ENCODE results near the gene SPATA12. TPM values are rescaled to one million over a fixed set of nuclear protein-coding genes. Genes with fewer than 3 reads are reported as not detected.

The SPATA12 gene
- total and polyA plus RNA-seq, 2 of the 8 experiments (the other 6 are each of a cell fraction or from before 2014, with no cell fraction given), result 0.19 to 0.97 TPM

GRCh38 chr3:57066471-57066870 lies 6.0 kb downstream of the SPATA12 start:
- Histone ChIP-seq H3K4ac (replicated peaks; ENCODE audit: insufficient read length, low read depth, low read length) (no peak overlapping the region), H4K91ac (replicated peaks; ENCODE audit: insufficient read length, low read length) (no peak overlapping the region), H3K36me3 (ENCODE audit: control insufficient read depth in 2 of 4, insufficient read depth in 4 of 4, low read length in 3 of 4) (no peaks in the 10 kb centered on the region), H3K14ac (ENCODE audit: insufficient read length) (no peak overlapping the region), H3K4me2 (ENCODE audit: insufficient read depth in 1 of 2, low read depth in 2 of 2, low read length in 2 of 2) (no peak overlapping the region), H2BK5ac (ENCODE audit: low read depth, low read length) (no peak overlapping the region), H2BK15ac (ENCODE audit: low read length) (no peak overlapping the region), H3K79me1 (ENCODE audit: low read depth, low read length) (peaks cover 3% of the 10 kb centered on the region; the same call in 1 of the 2 replicates), H3K18ac (ENCODE audit: extremely low read depth, low read length) (no peak overlapping the region), H4K5ac (ENCODE audit: insufficient read length, low read depth, low read length) (no peak overlapping the region), H3K4me3 (ENCODE audit: extremely low read depth in 1 of 4, insufficient read depth in 2 of 4, low read depth in 3 of 4, low read length in 4 of 4) (no peak overlapping the region), H2BK20ac (ENCODE audit: low read length) (no peak overlapping the region), H4K8ac (ENCODE audit: extremely low read depth, insufficient read depth, low read length) (no peak overlapping the region), H2BK120ac (replicated peaks; ENCODE audit: low read depth, low read length) (no peak overlapping the region), H3K23me2 (ENCODE audit: low read depth, low read length) (0 out of 2 replicates have a peak, but pooled peaks cover 2% of the 10 kb centered on the region), H3K56ac (replicated peaks; ENCODE audit: insufficient read length, low read depth, low read length) (no peak overlapping the region), H3K27me3 (replicated peaks in 1 of 4; ENCODE audit: control insufficient read depth in 3 of 4, extremely low read depth in 1 of 4, insufficient read depth in 3 of 4, low read length in 3 of 4) (no peaks in the 10 kb centered on the region), H2BK12ac (ENCODE audit: low read depth, low read length) (no peak overlapping the region), H3K23ac (ENCODE audit: insufficient read length) (no peak overlapping the region), H3K9ac (replicated peaks in 1 of 4; ENCODE audit: extremely low read depth in 1 of 4, low read depth in 3 of 4, low read length in 3 of 4) (no peak overlapping the region), H4K20me1 (replicated peaks in 1 of 2; ENCODE audit: control insufficient read depth in 1 of 2, insufficient read depth in 2 of 2, low read length in 2 of 2) (no peaks in the 10 kb centered on the region), H3K27ac (ENCODE audit: low read depth, low read length) (no peak overlapping the region), H3K4me1 (replicated peaks in 1 of 4; ENCODE audit: control insufficient read depth in 3 of 4, insufficient read depth in 4 of 4, low read length in 3 of 4) (peaks cover 0 to 9% (median 4%) of the 10 kb centered on the region in 4 experiments; a peak in 6 of 7 replicates), H2AK5ac (ENCODE audit: low read depth, low read length) (no peak overlapping the region), H2AFZ (ENCODE audit: low read length) (no peak overlapping the region), H3K79me2 (ENCODE audit: control insufficient read depth in 1 of 2, insufficient read depth in 2 of 2, low read length in 2 of 2) (no peaks in the 10 kb centered on the region), H3K9me3 (ENCODE audit: insufficient read depth in 2 of 2, low read depth in 1 of 2, low read length in 1 of 2) (no peaks in the 10 kb centered on the region)
- DNase-seq (ENCODE audit: low read depth in 1 of 2, low spot score in 2 of 2), result no peak
- CTCF ChIA-PET (ENCODE audit: partially characterized antibody), result interaction anchor here (1.0 to 1.8 kb wide), 2 partner anchors 11 to 287 kb away, joined by 4 to 7 read pairs; no protein-coding TSS in a partner anchor
- no peak for FAIRE-seq
- POLR2A ChIA-PET (ENCODE audit: partially characterized antibody), result no interaction called here
- WGBS, 2 experiments (ENCODE audit: extremely low coverage in 1 of 2, insufficient coverage in 1 of 2, insufficient read length in 1 of 2, insufficient replicate concordance in 2 of 2, low coverage in 1 of 2, low lambda C conversion rate in 2 of 2, missing lambda C conversion rate in 1 of 2), result 93% methylated on average over 6 of the region's 6 CpGs; no CpG with 5 or more reads in 1 of the 2 experiments
- no peak for TF ChIP-seq USF2 (IDR thresholded peaks at IDR 0.05; ENCODE audit: low read length)
- no peak for TF ChIP-seq EGR1 (IDR thresholded peaks at IDR 0.05; ENCODE audit: borderline replicate concordance, low read depth, low read length)
